Endothelial cell of umbilical vein (primary cell): Measurements from ENCODE around the gene MRPS11. TPM values are rescaled to one million over a fixed set of nuclear protein-coding genes. Genes with fewer than 3 reads are reported as not detected.

Experiments used
- BruUV-seq: library from RNA; stranded (reverse); fragments of 400-500 nt; replicated peaks from 2 replicates; lab custom pipeline; 2021; lab: Mats Ljungman, UMichigan
- CTCF ChIA-PET: fragments of 300-600, 350-600 bp; sonication (Branson Sonifier 250); formaldehyde crosslinking; loops from one replicate; lab custom pipeline; 2021; ENCODE audit warnings: antibody characterized with exemption, inconsistent platforms; lab: Charles Lee
- POLR2A ChIA-PET: fragments of 300-600, 350-600 bp; sonication (Branson Sonifier 250); formaldehyde crosslinking; loops from one replicate; lab custom pipeline; 2021; ENCODE audit warnings: antibody characterized with exemption, inconsistent platforms; lab: Charles Lee
- DNase-seq: peaks from one replicate; pipeline ENCODE4 v3.0.0-alpha.2; 2011; ENCODE audit warnings: low read depth, low spot score
- FAIRE-seq: peaks from 2 replicates; lab custom pipeline; 2011; peaks lifted over from hg19 to GRCh38; lab: Jason Lieb, UNC
- H2AFZ ChIP-seq: 2 replicates; pipeline ENCODE4 v1.6.0; 2012; ENCODE audit warnings: low read depth, low read length, control low read depth, inconsistent platforms
- H3K27ac ChIP-seq: 2 replicates; pipeline ENCODE4 v1.5.1; 2011; ENCODE audit warnings: low read depth, mild to moderate bottlenecking, control low read depth, low read length, moderate library complexity; ENCODE audit not compliant: insufficient read depth
- H3K27me3 ChIP-seq, 2 experiments: 2 replicates each; pipeline versions ENCODE4 v1.6.0 to v1.6.1; 2011; ENCODE audit warnings: low read length in 2 of 2, mixed read lengths in 1 of 2; ENCODE audit not compliant: control insufficient read depth in 2 of 2, insufficient read depth in 2 of 2
- H3K36me3 ChIP-seq, 2 experiments: 2 replicates in 1 of 2; 3 replicates in 1 of 2; pipeline ENCODE4 v1.5.1; 2011; ENCODE audit warnings: low read length in 2 of 2, mild to moderate bottlenecking in 1 of 2, moderate library complexity in 1 of 2; ENCODE audit not compliant: control insufficient read depth in 2 of 2, insufficient read depth in 2 of 2; ENCODE audit errors: extremely low read depth in 1 of 2
- H3K4me1 ChIP-seq: 3 replicates; pipeline ENCODE4 v1.5.1; 2011; ENCODE audit warnings: mild to moderate bottlenecking, low read length; ENCODE audit not compliant: control insufficient read depth, insufficient read depth; ENCODE audit errors: extremely low read depth
- H3K4me2 ChIP-seq: 2 replicates; pipeline ENCODE4 v1.6.1; 2011; ENCODE audit warnings: low read length, control low read depth, mixed read lengths; ENCODE audit not compliant: insufficient read depth
- H3K4me3 ChIP-seq, 3 experiments: fragments of 200-600 bp in 1 of 3; sonication (generic), shearing (Covaris generic) in 1 of 3; replicated peaks in 1 of 3; 2 replicates each; pipeline ENCODE4 v1.5.1; 2011 to 2016; ENCODE audit warnings: control low read depth in 3 of 3, low read length in 3 of 3, mild to moderate bottlenecking in 2 of 3, inconsistent platforms in 1 of 3, low read depth in 1 of 3, moderate library complexity in 1 of 3; ENCODE audit not compliant: insufficient read depth in 1 of 3
- H3K79me2 ChIP-seq: 2 replicates; pipeline ENCODE4 v1.6.0; 2012; ENCODE audit warnings: low read length, inconsistent platforms; ENCODE audit not compliant: control insufficient read depth, insufficient read depth
- H3K9ac ChIP-seq: replicated peaks from 2 replicates; pipeline ENCODE3; 2011; ENCODE audit warnings: low read length, control low read depth; ENCODE audit not compliant: insufficient read depth; ENCODE audit errors: extremely low read depth
- H3K9me1 ChIP-seq: replicated peaks from 3 replicates; pipeline ENCODE4 v1.6.0; 2011; ENCODE audit warnings: mild to moderate bottlenecking, low read length; ENCODE audit not compliant: control insufficient read depth, insufficient read depth; ENCODE audit errors: extremely low read depth
- H3K9me3 ChIP-seq: replicated peaks from 2 replicates; pipeline ENCODE4 v1.5.1; 2012; ENCODE audit warnings: low read length, inconsistent platforms; ENCODE audit not compliant: control insufficient read depth, insufficient read depth
- H4K20me1 ChIP-seq: replicated peaks from 2 replicates; pipeline ENCODE3; 2011; ENCODE audit warnings: mild to moderate bottlenecking, low read length; ENCODE audit not compliant: control insufficient read depth, insufficient read depth; ENCODE audit errors: extremely low read depth
- EZH2 ChIP-seq: IDR thresholded peaks from 2 replicates; pipeline ENCODE4 v1.6.1; 2012; ENCODE audit warnings: borderline replicate concordance, low read depth, mild to moderate bottlenecking, moderate library complexity, low read length, inconsistent platforms; ENCODE audit not compliant: severe bottlenecking
- FOS ChIP-seq: IDR thresholded peaks from 2 replicates; pipeline ENCODE4 v1.6.1; 2011; ENCODE audit warnings: mild to moderate bottlenecking, low read length, moderate library complexity, borderline replicate concordance; ENCODE audit not compliant: insufficient read depth
- GATA2 ChIP-seq: IDR thresholded peaks from 2 replicates; pipeline ENCODE4 v1.7.0; 2011; ENCODE audit warnings: low read depth, mild to moderate bottlenecking, moderate library complexity, mixed read lengths, low read length; ENCODE audit not compliant: insufficient read length, insufficient read depth
- JUN ChIP-seq: IDR thresholded peaks from 2 replicates; pipeline ENCODE4 v1.6.1; 2011; ENCODE audit warnings: borderline replicate concordance, low read depth; ENCODE audit not compliant: insufficient read length, insufficient read depth
- MYC ChIP-seq: IDR thresholded peaks from one replicate; pipeline ENCODE4 v1.6.1; 2011; ENCODE audit warnings: mild to moderate bottlenecking, low read depth, low read length
- POLR2A ChIP-seq: IDR thresholded peaks from 2 replicates; pipeline ENCODE4 v1.6.1; 2012; ENCODE audit warnings: low read depth, mild to moderate bottlenecking, control low read depth, low read length
- POLR2AphosphoS5 ChIP-seq: IDR thresholded peaks from 2 replicates; pipeline ENCODE4 v1.6.1; 2012; ENCODE audit warnings: low read depth, mild to moderate bottlenecking, control low read depth, low read length, moderate library complexity; ENCODE audit not compliant: insufficient read depth
- dilution Hi-C: fragments of 300-500 bp; cut with MboI; formaldehyde crosslinking; loops from one replicate; pipeline ENCODE4 v1.15.0; 2019; ENCODE audit warnings: low sequenced_read_pairs; ENCODE audit not compliant: extremely low pct_ligation_motif_present
- intact Hi-C: fragments of 100-400 bp; cut with micrococcal nuclease; formaldehyde crosslinking; loops from one replicate; pipeline ENCODE4 v1.10.0; 2022
- polyA plus RNA-seq, 4 experiments: library from polyadenylated mRNA; depleted of rRNA in 3 of 4; stranded (reverse) in 3 of 4; unstranded in 1 of 4; fragments of >200 nt; gene quantifications; 2 replicates each; pipeline versions ENCODE4 v1.2.1 to v1.2.3, GENCODE V29; 2011 to 2012; ENCODE audit warnings: missing spikeins in 1 of 4
- total RNA-seq: library from RNA; stranded (reverse); gene quantifications from 2 replicates; pipeline ENCODE4 v1.2.3, GENCODE V29; 2021
- TF ChIP-seq, protein P1 (sequence below), 2 donors: IDR thresholded peaks; 1 replicate in 1 of 2; 2 replicates in 1 of 2; pipeline ENCODE4 v1.5.1; 2011; ENCODE audit warnings: low read length in 2 of 2, mild to moderate bottlenecking in 2 of 2, moderate library complexity in 2 of 2, control low read depth in 1 of 2, inconsistent platforms in 1 of 2, low read depth in 1 of 2; ENCODE audit not compliant: insufficient read depth in 1 of 2; ENCODE audit errors: extremely low read depth in 1 of 2
- TF ChIP-seq, protein P2 (sequence below): IDR thresholded peaks from 2 replicates; pipeline ENCODE4 v1.6.1; 2011; ENCODE audit not compliant: insufficient read depth, insufficient read length

The MRPS11 gene
- total and polyA plus RNA-seq, 2 donors (not counting 3 experiments of a cell fraction or from before 2014, with no cell fraction given): 66.3 to 97.9 TPM

DNA sequence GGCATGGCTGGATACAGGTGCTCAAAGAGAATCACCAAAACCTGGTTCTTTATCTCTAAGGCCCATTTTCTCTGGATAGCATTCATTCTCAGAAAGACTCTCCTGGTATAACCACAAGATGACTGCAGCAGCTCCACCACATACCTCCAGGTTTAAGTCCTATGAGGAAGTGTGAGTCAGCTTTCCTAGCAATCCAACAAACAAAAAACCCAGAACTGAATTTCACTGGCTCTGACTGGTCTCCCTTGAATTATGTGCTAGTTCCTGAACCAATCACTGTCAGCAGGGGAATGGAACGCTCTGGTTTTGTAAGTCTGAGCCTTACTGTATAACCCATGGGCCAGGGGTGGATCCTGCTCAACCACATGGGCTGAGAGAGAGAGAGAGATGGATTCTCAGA, 27.5 kb upstream of the MRPS11 start:
- Histone ChIP-seq H2AFZ (no peak overlapping the region), H3K27me3 (peaks cover 2 to 7% of the 10 kb centered on the region in 2 experiments), H3K9me3 (no peaks in the 10 kb centered on the region), H3K36me3 (no peaks in the 10 kb centered on the region), H3K4me2 (no peak overlapping the region), H3K4me1 (no peaks in the 10 kb centered on the region), H3K9ac (no peak overlapping the region), H3K79me2 (no peaks in the 10 kb centered on the region), H3K4me3 (no peak overlapping the region), H3K27ac (no peak overlapping the region), H4K20me1 (no peaks in the 10 kb centered on the region), H3K9me1 (no peaks in the 10 kb centered on the region)
- BruUV-seq: no TSS peak
- DNase-seq (peak; percentile 8), FAIRE-seq (peak; percentile 62)
- intact Hi-C loops: no loop called here
- TF ChIP-seq FOS (peak; percentile 53), POLR2AphosphoS5 (no peak)
- POLR2A ChIA-PET: no interaction called here
- CTCF ChIA-PET: interaction anchor here (0.6 to 0.9 kb wide), 2 partner anchors 10 to 29 kb away, joined by 3 to 4 read pairs; no protein-coding TSS in a partner anchor
- dilution Hi-C loops: no loop called here

DNA sequence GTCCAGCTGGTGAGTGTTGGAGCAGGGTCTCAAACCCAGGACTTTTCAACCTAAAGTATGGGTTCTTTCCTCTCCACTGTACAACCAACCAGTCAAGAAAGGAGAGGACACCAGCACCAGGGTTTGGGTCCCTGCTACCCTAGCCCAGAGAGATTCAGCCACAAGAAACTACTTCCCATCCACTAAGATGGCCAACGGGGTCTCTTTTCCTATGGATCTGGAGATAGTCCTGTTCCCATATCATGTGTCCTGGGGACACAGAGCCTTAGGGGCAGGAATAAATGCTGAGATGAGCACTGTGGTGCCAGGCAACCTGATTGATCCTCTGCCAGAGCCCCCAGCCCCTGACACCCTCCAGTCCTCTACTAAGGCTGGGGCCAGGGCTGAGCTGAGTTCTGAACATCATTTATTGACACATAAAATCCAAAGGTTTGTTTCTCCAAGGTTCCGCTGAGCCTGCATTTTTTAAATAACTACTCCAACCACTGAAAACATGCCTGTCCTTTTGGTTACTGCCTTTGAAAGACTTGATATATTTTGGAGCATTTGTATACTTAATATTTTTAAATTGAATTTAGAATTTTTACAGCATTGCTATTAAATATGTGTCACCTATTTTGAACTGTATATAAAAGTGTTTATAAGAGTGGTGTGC, 26.3 kb upstream of the MRPS11 start:
- CTCF ChIA-PET: no interaction called here
- H3K9me3 ChIP-seq: no peaks in the 10 kb centered on the region
- peaks cover 2 to 7% of the 10 kb centered on the region in 2 experiments for H3K27me3 ChIP-seq
- no peak overlapping the region for H3K27ac ChIP-seq
- FAIRE-seq (no peak), DNase-seq (no peak)
- TF ChIP-seq MYC: no peak
- TF ChIP-seq FOS: no peak
- no peak for TF ChIP-seq EZH2
- TF ChIP-seq, protein P1, sequence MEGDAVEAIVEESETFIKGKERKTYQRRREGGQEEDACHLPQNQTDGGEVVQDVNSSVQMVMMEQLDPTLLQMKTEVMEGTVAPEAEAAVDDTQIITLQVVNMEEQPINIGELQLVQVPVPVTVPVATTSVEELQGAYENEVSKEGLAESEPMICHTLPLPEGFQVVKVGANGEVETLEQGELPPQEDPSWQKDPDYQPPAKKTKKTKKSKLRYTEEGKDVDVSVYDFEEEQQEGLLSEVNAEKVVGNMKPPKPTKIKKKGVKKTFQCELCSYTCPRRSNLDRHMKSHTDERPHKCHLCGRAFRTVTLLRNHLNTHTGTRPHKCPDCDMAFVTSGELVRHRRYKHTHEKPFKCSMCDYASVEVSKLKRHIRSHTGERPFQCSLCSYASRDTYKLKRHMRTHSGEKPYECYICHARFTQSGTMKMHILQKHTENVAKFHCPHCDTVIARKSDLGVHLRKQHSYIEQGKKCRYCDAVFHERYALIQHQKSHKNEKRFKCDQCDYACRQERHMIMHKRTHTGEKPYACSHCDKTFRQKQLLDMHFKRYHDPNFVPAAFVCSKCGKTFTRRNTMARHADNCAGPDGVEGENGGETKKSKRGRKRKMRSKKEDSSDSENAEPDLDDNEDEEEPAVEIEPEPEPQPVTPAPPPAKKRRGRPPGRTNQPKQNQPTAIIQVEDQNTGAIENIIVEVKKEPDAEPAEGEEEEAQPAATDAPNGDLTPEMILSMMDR (IDR thresholded peaks at IDR 0.05; ENCODE audit: extremely low read depth in 1 of 2, insufficient read depth in 1 of 2, low read depth in 1 of 2, low read length in 2 of 2): no peak
- no peak for TF ChIP-seq JUN
- no peak for TF ChIP-seq POLR2A
- no peak for TF ChIP-seq POLR2AphosphoS5
- TF ChIP-seq GATA2: no peak
- TF ChIP-seq, protein P2, sequence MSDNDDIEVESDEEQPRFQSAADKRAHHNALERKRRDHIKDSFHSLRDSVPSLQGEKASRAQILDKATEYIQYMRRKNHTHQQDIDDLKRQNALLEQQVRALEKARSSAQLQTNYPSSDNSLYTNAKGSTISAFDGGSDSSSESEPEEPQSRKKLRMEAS: no peak
- no peak overlapping the region for H2AFZ ChIP-seq
- H4K20me1 ChIP-seq: no peaks in the 10 kb centered on the region
- no peaks in the 10 kb centered on the region for H3K36me3 ChIP-seq
- dilution Hi-C loops: no loop called here
- H3K4me1 ChIP-seq: no peaks in the 10 kb centered on the region
- POLR2A ChIA-PET: no interaction called here
- H3K79me2 ChIP-seq: no peaks in the 10 kb centered on the region
- H3K4me2 ChIP-seq: no peak overlapping the region
- no TSS peak for BruUV-seq
- H3K9ac ChIP-seq: no peak overlapping the region
- no peaks in the 10 kb centered on the region for H3K9me1 ChIP-seq
- intact Hi-C loops: no loop called here
- H3K4me3 ChIP-seq: no peak overlapping the region
